ENCODE results near the gene ERC2.

Gene ERC2

GRCh38 chr3:56370991-56371775 lies 97.1 kb downstream of the ERC2 start:
- DNase-seq (ENCODE audit: extremely low read depth in 1 of 2, low read depth in 1 of 2) = no peak

DNA sequence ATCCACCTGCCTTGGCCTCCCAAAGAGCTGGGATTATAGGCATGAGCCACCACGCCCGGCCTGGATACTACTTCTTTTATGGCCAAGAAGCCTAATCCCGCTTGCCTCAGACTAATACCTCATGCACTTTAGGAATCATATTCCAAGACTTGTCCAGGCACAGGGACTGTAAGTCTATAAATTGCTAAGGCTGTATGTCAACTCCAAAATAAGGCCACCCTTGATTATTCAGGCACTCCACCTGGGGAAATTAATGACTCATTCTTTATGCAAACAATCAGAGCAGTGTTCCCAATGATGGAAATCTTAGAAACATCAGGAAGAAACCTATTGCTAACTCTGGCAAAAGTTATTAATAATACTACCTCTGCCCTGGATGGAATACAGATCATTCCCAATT lies 98.4 kb downstream of the ERC2 start:
- DNase-seq (ENCODE audit: extremely low read depth in 1 of 2, low read depth in 1 of 2) = no peak

DNA sequence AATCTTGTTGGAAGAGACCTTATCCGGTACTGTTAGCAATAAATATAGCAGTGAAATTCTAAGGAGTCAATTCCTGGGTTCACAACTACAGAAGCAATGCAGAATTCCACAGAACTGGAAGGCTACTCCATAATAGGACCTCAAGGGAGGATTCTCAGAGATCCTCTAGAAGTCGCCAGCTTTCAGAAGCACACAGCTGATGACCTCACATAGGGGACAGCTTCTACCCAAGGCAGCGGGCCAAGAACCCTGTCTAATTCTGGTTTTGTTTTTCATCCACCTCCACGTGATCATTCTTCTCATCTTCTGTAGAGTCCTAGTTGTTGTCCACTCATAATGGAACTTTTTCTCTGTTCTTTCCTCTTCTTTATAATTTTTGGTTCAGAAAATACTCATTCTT lies 99.4 kb downstream of the ERC2 start:
- DNase-seq (ENCODE audit: extremely low read depth in 1 of 2, low read depth in 1 of 2) = no peak

DNA sequence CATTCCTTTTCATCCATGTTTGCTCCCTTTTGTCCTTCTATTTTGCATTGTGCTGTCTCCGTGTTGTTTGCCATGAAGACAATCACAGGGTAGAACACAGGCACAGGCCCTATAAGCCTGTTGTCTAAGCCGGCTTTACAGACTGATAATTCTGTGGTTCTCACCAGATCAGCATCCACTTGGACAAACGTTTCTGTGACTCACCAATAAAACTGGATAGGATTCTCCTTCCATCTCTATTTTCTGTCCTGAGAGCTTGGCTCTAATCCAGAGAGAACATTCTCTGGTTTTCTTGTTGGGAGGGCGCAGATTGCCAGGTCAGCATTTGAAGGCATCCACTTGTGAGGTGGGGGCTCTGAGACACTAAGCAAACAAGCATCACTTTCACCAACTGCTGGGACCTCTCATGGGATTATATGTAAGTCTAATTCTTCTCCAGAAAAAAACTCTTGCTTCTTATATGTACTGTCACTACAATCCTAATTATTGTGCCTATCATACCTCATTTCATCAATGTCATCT lies 101.6 kb downstream of the ERC2 start:
- no peak for DNase-seq (ENCODE audit: extremely low read depth in 1 of 2, low read depth in 1 of 2)

DNA sequence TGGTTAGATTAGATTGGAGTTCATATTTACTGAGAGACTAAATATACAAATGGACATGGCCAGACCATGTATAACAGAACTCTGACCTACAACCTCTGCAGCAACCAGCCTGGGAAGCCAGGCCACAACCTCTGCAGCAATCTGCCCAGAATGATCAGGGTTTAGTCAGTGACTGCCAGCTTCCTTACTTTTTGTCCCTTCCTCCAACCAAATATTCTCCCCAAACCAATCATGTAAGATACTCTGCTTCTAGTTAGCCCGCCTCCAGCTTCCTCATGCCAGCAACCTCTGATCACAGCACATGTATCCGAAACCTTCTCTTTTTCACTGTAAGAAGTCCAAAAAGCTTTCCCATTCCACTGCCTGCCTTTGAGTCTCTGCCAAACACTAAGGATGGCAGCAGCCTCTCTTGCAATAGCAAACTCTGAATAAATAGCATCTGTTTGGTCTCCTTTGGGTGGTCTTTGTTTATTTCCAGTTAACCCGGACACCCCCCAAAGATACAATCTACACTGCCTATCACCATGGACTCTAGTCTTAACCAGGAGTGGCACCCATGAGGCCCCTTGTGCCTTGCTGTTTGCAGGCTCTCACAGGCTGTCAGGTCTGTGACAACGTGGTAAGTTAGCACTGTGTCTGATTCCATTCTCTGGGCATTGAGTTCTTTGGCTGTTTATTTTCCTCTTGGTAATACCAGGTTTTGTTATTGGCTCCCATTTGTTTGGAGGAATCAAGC lies 102.2 kb downstream of the ERC2 start:
- DNase-seq (ENCODE audit: extremely low read depth in 1 of 2, low read depth in 1 of 2) = no peak

DNA sequence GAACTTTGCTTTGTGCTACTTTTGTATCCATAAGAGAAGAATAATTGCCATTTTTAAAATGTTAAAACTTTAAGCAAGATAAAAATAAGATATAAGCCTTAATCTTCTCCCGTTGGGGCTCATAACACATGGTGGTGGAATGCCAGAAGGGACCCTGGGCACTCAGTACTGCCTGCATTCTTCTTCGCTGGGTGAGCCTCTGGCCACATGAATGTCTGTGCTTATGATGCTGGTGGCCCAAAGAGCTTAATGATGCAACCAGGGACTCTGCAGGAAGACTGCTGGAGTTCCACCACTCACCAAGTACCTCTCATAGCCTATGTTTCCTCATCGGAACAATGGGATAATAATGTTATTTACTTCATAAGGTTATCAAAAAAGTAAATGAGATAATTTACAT lies 103.6 kb downstream of the ERC2 start:
- no peak for DNase-seq (ENCODE audit: extremely low read depth in 1 of 2, low read depth in 1 of 2)

- no peak for DNase-seq (ENCODE audit: extremely low read depth in 1 of 2, low read depth in 1 of 2)
These were observed 104.5 kb downstream of the ERC2 start for GRCh38 chr3:56363720-56364119.

DNA sequence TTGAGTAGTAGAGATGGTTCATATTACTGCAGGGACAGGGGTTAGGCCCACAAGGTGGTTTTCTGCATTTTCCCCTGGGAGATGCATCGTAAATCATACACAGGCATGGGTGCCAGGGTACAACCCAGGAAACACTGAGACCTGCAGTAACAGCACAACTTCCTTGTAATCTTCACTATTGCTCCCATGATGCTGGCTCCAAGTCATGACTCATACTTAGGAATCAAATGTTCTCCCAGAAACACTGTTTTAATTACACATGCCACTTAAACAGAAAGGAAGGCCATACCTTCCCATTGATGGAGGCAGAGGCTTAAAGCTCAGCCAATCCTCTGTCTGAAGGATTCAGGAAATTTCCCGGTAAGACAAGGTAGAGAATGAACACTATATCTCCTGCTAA lies 106.5 kb downstream of the ERC2 start:
- DNase-seq (ENCODE audit: extremely low read depth in 1 of 2, low read depth in 1 of 2) = no peak

DNA sequence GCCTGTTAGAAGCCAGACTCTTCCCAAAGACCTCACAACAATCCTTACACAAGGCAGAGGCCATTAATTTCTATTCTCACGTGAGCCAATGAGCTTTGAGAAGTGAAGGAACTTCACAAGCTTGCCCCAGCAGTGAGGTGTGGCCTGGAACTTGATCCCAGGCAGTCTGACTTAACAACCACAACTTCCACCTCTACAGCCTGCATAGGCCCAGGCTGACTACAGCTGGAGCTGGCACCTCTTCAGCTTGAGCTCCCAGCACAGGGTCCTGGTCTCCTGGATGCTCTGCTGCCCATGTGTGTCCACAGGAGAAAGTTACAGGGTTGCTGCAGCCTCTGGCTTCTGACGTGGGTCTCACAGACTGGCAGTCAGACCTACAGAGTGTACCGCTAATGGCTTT lies 111.0 kb downstream of the ERC2 start:
- no peak for DNase-seq (ENCODE audit: extremely low read depth in 1 of 2, low read depth in 1 of 2)

- no peak for DNase-seq (ENCODE audit: extremely low read depth in 1 of 2, low read depth in 1 of 2)
These were observed 111.5 kb downstream of the ERC2 start for GRCh38 chr3:56356808-56357207.

DNA sequence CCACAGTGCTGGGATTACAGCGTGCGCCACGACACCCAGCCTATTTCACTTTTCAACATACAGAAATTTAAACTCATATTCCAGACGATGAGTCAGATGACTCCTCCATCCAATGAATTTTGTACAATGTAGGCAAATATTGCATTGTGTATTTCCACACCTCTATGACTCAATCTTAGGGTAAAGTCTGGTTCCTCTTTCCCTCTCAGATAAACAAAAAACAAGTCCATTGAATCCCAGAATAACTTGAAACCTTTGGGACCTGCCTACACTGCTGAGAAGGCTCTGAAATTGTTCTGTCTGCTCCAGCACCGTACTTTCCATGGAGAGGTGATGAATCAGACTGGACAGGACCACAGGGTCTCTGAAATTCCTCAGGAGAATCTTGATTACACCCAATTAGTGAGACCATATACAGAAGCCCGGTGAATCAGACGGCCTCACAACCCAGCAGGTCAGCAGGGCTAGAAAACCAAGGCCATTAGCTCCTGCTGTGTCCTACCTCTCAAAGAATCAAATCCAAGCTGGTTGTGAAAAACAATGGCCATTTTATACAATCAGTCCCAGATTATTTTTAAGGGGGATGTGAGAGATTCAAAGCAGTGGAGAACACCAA lies 112.6 kb downstream of the ERC2 start:
- DNase-seq (ENCODE audit: extremely low read depth in 1 of 2, low read depth in 1 of 2) = no peak

DNA sequence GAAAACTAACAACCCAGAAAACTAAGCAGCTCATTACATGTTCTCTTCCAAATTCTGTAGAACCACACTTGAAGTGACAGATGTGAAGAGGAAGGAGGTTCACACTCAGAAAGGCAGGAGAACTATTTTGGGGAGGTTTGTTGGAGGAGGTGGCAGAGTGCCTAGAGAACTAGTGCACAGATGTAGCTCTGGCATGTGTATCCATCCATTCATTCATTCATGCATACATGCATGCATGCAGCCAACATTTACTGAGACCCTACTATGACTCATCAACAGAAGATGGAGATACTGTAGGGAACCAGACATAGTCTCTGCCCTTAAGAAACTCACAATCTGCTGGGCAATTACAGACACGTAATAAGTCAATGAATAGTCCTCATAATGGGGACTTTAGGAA lies 116.7 kb downstream of the ERC2 start:
- DNase-seq (ENCODE audit: extremely low read depth in 1 of 2, low read depth in 1 of 2) = no peak

- DNase-seq (ENCODE audit: extremely low read depth in 1 of 2, low read depth in 1 of 2) = no peak
These were observed 120.9 kb downstream of the ERC2 start for GRCh38 chr3:56347219-56347871.

DNA sequence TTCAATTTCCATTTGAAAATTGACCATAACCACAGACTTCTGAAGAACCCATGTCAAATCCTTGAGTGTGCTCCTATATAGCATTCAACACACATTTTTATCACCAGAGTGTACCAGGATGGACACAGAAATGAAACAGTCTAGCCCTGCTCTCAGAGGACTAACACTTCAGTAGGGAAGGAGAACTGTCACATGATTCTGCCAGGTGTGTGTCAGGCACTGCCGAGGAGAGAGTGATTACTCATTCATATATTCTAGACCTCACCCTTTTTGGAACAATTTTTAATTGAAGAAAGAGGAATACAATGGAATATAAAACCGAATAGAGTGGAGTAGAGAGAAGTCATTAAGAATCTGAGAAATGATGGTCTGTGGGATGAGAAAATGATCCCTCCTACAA lies 125.8 kb downstream of the ERC2 start:
- no peak for DNase-seq (ENCODE audit: extremely low read depth in 1 of 2, low read depth in 1 of 2)

DNA sequence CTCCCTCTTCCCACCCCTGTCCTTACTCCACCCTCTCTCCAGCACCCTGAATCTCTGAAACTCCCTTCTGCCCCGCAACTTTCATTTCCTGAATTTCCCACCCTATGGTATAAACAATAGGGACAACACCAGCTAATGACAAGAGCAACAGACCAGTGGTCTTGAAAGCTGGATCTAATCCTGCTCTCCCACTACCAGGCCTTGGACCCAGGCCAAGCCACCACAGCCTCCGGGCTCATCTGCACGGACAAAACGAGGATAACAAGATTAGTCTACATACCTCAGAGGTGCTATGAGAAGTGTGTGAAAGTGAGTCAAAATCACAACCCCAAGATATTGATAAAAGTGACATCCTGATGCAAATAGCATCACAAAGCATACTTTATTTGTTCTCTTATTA lies 128.6 kb downstream of the ERC2 start:
- no peak for DNase-seq (ENCODE audit: extremely low read depth in 1 of 2, low read depth in 1 of 2)

DNA sequence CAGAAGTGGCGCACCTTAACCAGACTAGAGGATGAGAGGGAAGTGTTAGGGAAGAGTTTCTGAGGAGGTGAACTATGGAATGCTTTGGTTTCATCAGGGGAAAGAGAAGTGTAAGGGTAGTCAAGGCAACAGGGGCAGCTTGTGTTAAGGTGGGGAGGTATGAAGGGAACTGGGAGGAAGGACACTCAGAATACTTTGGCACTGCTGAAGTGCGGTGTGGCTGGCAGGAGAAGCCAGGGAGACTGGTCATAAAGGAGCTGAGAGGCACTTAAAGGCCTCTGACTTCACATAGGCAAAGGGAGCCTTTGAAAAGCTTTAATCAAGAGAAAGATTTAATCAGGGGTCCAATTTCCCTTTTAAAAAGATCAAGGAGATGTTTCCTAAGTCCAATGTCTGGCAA lies 129.0 kb downstream of the ERC2 start:
- no peak for DNase-seq (ENCODE audit: extremely low read depth in 1 of 2, low read depth in 1 of 2)

DNA sequence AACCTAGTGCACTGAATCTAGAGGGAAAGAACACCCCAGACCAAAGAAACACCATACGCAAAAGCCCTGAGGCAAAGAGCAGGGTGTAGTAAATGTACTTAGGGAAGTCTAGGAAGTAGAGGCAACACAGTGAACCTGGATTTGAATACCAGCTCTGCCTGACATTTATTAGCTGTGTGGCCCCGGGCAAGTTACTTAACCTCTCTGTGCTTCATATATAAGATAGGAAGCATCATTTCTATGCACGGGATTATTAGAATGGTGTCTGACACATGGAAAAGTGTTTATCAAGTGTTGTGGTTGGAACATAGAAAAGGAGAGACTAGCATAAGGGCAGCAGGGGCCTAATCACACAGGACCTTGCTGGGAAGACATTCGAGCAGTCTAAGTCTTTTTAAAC lies 132.2 kb downstream of the ERC2 start:
- no peak for DNase-seq (ENCODE audit: extremely low read depth in 1 of 2, low read depth in 1 of 2)

DNA sequence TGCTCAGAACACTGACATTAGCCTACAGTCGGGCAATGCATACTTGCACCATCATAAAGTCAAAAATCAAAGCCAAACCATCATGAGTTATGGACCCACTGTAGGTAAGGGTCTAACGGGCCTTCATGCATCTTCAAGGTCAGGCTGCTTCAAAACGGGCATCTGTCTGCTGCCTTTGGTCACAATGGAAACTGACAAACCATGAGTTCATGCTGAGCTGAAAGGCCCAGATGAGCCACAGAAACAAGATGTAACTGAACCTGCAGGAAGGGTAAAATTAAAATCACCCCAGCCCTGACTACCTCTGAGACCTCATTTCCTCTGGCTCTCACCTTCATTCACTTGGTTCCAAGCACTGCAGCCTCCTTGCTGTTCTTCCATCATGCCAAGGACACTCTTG lies 143.8 kb downstream of the ERC2 start:
- DNase-seq (ENCODE audit: extremely low read depth in 1 of 2, low read depth in 1 of 2) = no peak

- no peak for DNase-seq (ENCODE audit: extremely low read depth in 1 of 2, low read depth in 1 of 2)
These were observed 144.3 kb downstream of the ERC2 start for GRCh38 chr3:56323986-56324420.

- DNase-seq (ENCODE audit: extremely low read depth in 1 of 2, low read depth in 1 of 2) = no peak
These were observed 145.4 kb downstream of the ERC2 start for GRCh38 chr3:56322862-56323261.

DNA sequence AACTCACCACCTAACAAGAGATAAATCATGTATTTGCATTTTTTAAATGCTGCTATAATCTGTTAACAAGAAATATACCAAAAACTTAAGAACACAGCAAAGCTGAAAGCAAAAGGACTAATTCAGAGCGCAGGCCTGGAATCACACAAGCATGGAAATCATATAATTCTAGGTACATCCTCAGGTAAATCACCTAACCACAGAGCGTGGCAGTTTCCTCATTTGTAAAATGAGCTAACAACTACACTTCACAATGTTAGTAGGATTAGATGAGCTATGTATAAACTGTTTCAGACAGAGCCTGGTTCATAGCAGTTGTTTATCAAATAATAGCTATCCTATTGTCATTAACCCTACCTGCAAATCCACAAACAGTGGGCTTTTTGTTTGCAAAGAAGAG lies 146.4 kb downstream of the ERC2 start:
- DNase-seq (ENCODE audit: extremely low read depth in 1 of 2, low read depth in 1 of 2) = no peak

All from activated CD8-positive, alpha-beta memory T cell treated with anti-CD3 and anti-CD28 coated beads for 1 hour (primary cell).